Activated CD4-positive, alpha-beta T cell treated with anti-CD3 and anti-CD28 coated beads, Interleukin-2, amount 10 ng/mL, durations not matched to agents 24 days and 14 days (primary cell): ENCODE results near the gene UBE2L3. TPM values are rescaled to one million over a fixed set of nuclear protein-coding genes. Genes with fewer than 3 reads are reported as not detected.

Experiments used
- DNase-seq: peaks from one replicate; pipeline ENCODE4 v3.0.0; 2022
- H3K27ac Mint-ChIP-seq: one replicate; pipeline ENCODE4 v1.8.0; 2022; ENCODE audit warnings: mild to moderate bottlenecking, mixed read lengths
- H3K27me3 Mint-ChIP-seq: one replicate; pipeline ENCODE4 v1.8.0; 2022; ENCODE audit warnings: mixed read lengths
- H3K36me3 Mint-ChIP-seq: one replicate; pipeline ENCODE4 v1.8.0; 2022; ENCODE audit warnings: low read depth, mild to moderate bottlenecking, mixed read lengths
- H3K4me1 Mint-ChIP-seq: one replicate; pipeline ENCODE4 v1.8.0; 2021; ENCODE audit warnings: mixed read lengths
- H3K4me3 Mint-ChIP-seq: one replicate; pipeline ENCODE4 v1.8.0; 2022; ENCODE audit warnings: mild to moderate bottlenecking, moderate library complexity, mixed read lengths
- H3K9me3 Mint-ChIP-seq: one replicate; pipeline ENCODE4 v1.8.0; 2021; ENCODE audit warnings: mixed read lengths
- intact Hi-C: fragments of 100-400 bp; cut with micrococcal nuclease; formaldehyde crosslinking; loops from one replicate; pipeline ENCODE4 v1.15.1; 2023
- total RNA-seq: library from RNA; stranded (reverse); gene quantifications from 2 replicates; pipeline ENCODE4 v1.2.3, GENCODE V29; 2022

Gene UBE2L3
- total RNA-seq, 1 donor from 2014 or later = 63.3 TPM

DNA sequence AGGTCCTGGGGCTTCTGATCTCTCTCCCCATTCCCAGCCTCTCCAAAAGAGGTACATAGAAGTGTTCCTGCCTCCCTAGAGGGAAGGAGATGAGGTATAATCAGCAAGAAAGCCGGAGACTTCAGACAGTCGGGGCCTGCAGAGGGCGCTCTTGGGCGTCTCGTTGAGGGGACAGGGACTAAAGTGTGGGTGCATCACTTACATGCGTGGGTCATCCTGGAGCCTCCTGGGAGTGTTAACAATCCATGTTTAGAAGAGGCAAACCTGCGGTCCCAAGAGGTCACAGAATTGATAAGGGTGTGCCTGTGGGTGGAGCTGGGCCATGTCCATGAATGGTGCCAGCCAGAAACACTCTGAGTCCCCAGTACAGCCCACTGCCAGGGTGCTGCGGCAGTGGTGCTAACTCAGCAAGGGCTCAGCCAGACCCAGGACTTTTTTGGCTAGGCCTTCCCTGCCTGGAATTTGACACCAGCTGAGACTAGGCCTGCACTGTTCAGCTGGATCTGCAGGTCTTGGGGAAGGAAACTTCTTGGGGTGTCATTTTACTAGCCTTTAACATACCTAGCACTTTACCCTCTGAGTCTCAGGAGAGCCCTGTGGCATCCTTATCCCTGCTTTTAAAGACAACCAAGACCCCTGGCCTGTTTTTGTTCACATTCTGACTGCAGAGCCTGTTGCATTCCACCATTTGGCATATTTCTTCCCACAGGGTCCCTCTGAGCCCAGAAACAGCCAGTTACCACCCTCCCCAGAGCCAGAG, 56.8 kb downstream of the UBE2L3 start:
- DNase-seq = peak; percentile 81
- no peaks in the 10 kb centered on the region for H3K9me3 Mint-ChIP-seq
- no peak overlapping the region for H3K4me3 Mint-ChIP-seq
- intact Hi-C loops = no loop called here
- H3K27ac Mint-ChIP-seq = peak overlapping the region; percentile 67
- H3K36me3 Mint-ChIP-seq = peaks cover 46% of the 10 kb centered on the region
- peaks cover 31% of the 10 kb centered on the region for H3K4me1 Mint-ChIP-seq
- no peaks in the 10 kb centered on the region for H3K27me3 Mint-ChIP-seq

DNA sequence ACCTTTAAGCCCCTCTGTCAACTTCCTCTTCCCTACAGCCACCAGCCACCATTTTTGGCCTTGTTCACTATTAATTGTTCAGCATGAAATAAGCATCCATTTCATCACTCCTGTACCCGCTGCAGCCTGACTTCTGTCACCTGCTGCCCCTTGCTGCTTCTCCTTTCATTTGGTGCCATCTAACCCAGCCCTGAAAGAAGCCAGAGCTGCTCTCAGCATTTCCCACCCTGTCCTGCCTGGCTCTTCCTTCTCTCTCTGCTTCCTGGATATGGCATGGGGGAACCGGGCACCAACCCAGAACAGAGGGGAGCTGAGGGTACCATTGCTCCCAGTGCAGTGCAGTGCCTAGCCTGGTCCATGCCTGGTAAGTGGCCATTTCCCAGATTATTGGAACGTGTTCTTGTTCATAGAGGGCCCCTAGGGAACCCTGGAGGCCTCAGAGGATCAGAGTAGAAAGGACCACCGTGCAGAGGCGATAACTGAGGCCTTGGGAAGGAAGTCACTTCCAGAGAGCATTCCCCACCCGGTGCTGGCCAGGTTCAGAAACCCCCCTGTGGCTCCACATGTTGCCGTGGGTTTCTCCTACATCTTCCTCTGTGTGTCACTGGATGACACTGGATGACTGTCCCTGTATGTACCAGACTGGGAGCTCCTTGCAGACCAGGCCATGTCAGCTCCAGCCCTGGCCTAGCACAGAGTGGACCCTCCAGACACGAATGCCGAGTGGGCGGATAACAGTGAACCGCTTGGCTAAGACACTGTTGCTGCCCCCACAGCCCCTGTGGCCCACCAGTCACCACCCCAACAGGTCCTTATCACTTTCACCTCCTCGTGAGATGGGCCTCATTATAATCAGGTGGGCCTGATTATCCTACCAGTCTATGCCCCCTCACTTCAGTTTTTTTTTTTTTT, 57.6 kb downstream of the UBE2L3 start:
- intact Hi-C loops = loop anchor here (5.0 kb wide), 1 partner anchor 38 kb away; no protein-coding TSS in a partner anchor
- DNase-seq = no peak

DNA sequence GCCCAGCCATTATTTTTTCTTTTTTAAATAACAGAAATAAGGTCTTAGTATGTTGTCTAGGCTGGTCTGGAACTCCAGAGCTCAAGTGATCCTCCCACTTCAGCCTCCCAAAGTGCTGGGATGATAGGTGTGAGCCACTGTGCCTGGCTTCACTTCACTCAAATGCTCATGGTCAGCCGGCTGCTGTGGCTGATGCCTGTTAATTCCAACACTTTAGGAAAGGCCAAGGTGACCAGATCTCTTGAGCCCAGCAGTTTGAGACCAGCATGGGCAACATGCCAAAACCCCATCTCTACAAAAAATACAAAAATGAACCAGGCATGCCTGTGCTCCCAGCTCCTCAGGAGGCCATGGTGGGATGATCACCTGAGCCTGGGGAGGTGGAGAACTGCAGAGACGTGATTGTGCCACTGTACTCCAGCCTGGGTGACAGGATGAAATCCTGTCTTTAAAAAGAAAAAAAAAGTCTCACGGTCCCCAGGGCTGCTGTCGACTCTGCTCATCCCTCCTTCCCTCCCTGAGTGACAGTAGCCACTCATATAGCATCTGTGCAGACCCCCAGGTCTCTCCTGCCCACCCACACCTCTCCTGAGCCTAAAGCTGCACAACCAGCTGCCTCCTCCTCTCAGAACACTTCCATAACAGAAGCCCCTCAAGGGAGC, 58.7 kb downstream of the UBE2L3 start:
- Mint-ChIP-seq H3K4me3 (peak overlapping the region; percentile 7), H3K27ac (peak overlapping the region; percentile 58), H3K27me3 (no peaks in the 10 kb centered on the region), H3K36me3 (peaks cover 42% of the 10 kb centered on the region), H3K4me1 (peaks cover 39% of the 10 kb centered on the region), H3K9me3 (no peaks in the 10 kb centered on the region)
- intact Hi-C loops = loop anchor here (5.0 kb wide), 1 partner anchor 39 kb away; no protein-coding TSS in a partner anchor
- DNase-seq = no peak

More for the DNA sequence above, 57.6 kb downstream of the UBE2L3 start:
- Mint-ChIP-seq H3K9me3 (no peaks in the 10 kb centered on the region), H3K4me1 (peaks cover 31% of the 10 kb centered on the region), H3K36me3 (peaks cover 44% of the 10 kb centered on the region), H3K27ac (peak overlapping the region; percentile 67), H3K4me3 (no peak overlapping the region), H3K27me3 (no peaks in the 10 kb centered on the region)

DNA sequence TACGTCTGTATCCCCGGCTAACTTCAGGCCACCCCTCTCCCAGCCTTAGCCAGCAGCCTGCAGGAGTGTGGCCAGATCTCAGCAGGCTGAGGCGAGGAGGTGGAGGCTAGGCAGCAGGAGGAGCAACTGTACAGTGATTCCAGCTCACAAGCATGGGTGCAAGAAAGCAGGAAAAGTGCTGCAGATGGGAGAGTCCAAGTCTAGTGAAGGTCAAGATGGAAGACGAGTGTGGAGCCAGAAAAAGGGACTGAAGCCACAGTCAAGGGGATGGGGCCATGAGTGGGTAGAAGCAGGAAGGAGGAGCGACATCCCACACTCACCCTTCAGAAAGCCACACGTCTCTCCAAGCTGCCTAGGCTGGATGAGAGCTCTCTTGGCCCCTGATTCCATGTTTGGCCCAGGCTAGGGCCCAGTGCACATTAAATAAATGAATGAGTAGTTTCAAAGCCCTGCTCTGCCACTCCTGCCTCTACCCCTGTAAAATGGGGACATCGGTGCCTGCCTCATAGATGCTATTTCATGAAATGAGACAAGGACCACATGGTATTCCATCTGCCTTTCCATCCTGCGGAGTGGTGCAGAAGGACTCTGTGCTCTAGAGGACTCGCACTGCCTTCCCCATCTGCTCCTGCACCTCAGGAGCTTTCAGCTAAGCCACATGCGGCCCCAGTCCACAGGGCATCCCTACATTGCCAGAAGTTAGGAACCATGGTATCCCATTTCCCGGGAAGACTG, 59.4 kb downstream of the UBE2L3 start:
- no peak for DNase-seq
- Mint-ChIP-seq H3K9me3 (no peaks in the 10 kb centered on the region), H3K27ac (peak overlapping the region; percentile 58), H3K4me3 (peak overlapping the region; percentile 90), H3K4me1 (peaks cover 39% of the 10 kb centered on the region), H3K27me3 (no peaks in the 10 kb centered on the region), H3K36me3 (peaks cover 40% of the 10 kb centered on the region)
- intact Hi-C loops = loop anchor here (5.0 kb wide), 1 partner anchor 40 kb away; no protein-coding TSS in a partner anchor

DNA sequence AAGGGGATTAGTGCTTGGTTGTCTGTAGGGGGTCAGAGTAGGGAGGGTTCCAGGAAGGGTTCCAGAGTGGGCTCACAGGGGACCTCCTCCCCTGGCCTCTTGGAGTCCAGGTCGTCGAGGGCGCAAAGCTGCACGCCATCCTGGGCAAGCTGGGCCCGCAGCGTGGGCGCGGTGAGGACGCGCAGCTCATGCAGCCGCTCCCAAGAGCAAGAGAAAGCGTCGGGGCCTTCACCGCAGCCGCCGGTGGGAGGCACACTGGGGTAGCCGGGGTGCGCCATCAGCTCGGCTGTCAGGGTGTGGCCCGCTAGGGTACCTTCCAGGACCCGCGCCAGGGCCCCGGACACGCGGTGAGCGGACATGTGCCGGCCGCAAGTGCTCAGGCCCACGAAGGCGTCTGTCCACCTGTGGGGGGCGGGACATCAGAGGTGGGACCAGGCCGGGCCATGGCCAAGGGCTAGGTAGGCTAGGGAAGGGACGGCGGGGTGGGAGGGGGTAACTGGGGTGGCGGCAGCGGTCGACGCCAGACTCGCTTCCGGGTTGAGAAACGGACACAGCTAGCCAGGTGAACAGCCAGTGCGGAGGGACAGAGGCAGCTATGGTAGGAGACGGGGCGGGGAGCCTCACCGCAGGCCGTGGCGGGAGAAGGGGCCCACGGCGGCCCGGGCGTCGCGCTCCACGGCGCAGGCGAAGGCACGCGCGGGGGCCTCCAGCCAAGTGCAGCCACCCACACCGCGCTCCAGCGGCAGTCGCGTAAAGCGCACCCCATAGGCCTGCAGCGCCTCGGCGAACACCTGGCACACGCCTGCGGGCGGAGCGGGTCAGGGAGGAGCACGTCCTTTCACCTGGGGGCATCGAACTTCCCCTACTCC, 61.1 kb downstream of the UBE2L3 start:
- peak overlapping the region; percentile 94 for H3K27ac Mint-ChIP-seq
- intact Hi-C loops = loop anchor here (5.0 kb wide), 1 partner anchor 41 kb away; no protein-coding TSS in a partner anchor
- no peaks in the 10 kb centered on the region for H3K27me3 Mint-ChIP-seq
- H3K36me3 Mint-ChIP-seq = peaks cover 31% of the 10 kb centered on the region
- H3K9me3 Mint-ChIP-seq = no peaks in the 10 kb centered on the region
- peak overlapping the region; percentile 90 for H3K4me3 Mint-ChIP-seq
- no peak for DNase-seq
- peaks cover 41% of the 10 kb centered on the region for H3K4me1 Mint-ChIP-seq

DNA sequence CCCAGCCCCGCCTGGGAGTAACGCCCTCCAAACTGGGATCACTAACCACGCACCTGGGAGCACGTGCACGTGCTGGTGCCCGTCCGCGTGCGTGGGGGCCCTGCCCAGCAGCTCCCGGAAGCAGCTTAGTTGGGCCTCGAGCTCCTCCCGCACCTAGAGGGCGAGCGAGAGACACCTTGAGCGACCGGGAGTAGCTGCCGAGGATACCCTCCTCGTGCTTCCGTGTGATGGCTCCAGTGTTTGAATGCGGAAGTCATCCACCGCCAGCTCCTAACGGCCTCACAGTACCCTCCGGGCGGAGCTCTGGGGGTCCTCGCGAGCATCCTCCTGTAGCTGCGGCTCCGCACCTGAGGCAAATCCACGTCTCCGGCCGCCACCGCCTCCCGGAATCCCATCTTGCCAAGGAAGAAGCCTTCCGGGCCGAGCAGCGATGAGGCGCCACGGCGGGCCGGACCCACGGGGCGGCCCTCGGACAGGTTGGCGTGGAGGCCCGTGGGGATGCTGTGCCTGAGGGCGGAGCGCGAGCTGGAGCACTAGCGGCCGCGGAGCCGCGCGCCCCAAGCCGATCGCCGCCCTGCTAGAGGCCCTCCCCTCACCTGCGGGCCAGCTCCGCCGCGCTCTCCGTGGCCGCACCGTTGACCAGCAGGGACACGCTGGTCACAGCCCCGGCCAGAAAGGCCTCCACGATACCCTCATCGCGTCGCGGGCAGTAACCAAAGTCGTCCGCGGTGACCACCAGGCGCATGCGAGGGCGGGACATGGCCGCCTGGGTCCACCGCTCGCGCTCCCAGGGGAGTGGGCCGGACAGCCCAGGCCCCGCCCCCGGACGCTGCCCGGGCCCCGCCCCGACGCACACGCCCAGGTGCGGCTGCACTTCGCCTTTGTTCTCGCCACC, 62.0 kb downstream of the UBE2L3 start, which contains the start of gene YDJC:
Gene YDJC (minus strand): TSS at position 768 of the 895 bp plus-strand sequence. CDS start 8 bp downstream, at position 760.
- intact Hi-C loops = loop anchor here (1.0 to 5.0 kb wide), 2 partner anchors 13 to 42 kb away; partner anchors contain the start of gene SDF2L1
- peaks cover 28% of the 10 kb centered on the region for H3K36me3 Mint-ChIP-seq
- peak within 1 kb of the TSS; percentile 94 for H3K27ac Mint-ChIP-seq

DNA sequence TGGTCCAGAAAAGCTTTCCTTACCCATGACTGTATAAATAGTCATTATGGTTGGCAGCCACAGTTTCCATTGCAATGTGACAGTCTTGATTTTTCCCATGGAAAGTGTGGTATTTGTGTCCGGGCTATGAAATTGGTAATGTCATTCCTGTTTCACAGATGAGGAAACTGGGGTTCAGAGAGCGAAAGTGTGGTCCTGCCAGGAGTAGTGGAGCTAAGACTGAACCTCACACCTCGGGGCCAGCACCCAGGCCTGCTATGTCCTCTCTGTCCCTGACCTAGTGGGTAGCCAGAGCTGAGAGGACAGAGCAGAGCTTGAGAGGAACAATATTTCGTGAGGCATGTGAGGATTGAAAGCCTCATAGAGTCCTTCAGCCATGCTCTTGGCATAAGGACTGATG, 63.5 kb downstream of the UBE2L3 start:
- no peak for DNase-seq
- Mint-ChIP-seq H3K27ac (peak overlapping the region; percentile 24), H3K4me3 (peak overlapping the region; percentile 47), H3K9me3 (no peaks in the 10 kb centered on the region), H3K4me1 (peaks cover 32% of the 10 kb centered on the region), H3K36me3 (peaks cover 24% of the 10 kb centered on the region), H3K27me3 (no peaks in the 10 kb centered on the region)
- intact Hi-C loops = no loop called here

More for the DNA sequence above, 62.0 kb downstream of the UBE2L3 start, which contains the start of gene YDJC:
- H3K4me1 Mint-ChIP-seq = peaks cover 39% of the 10 kb centered on the region
- no peaks in the 10 kb centered on the region for H3K9me3 Mint-ChIP-seq
- DNase-seq = peak; percentile 99
- H3K27me3 Mint-ChIP-seq = no peaks in the 10 kb centered on the region
- peak within 1 kb of the TSS; percentile 90 for H3K4me3 Mint-ChIP-seq

DNA sequence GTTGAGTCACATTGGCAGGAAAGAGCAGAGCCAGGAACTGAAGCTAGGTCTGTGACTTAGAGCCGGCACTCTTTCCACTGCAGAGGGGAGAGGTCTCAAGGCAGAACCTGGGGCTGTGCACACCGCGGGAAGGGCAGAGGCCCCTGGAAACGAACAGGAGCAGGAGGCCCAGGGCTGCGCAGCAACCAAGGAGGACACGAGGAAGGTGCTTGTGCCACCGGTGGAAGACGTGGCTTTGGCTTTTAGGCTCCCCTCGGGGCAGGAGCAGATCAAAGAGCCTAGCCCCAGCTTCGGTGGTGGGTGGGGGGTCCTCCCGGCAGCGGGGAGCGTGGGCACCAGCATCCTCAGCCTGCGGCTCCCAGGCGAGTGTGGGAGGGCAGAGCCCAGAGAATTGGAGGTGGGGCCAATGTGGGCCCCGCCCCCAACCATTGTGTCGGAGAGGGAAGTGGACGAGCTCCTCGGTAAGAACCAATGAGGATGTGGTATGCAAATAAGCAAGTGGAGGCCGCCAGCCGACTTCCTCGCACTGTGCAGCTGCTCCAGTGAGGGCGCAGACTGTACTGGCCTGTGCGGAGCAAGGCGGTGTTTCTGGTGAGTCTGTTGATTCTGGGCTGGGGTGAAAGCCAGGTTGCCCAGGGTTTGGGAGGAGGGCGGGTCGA, 64.9 kb downstream of the UBE2L3 start, which contains the start of gene CCDC116:
Gene CCDC116 (plus strand): TSS at position 524 of the 659 bp plus-strand sequence. CDS start 422 bp downstream, outside the sequence.
- Mint-ChIP-seq H3K4me1 (peaks cover 25% of the 10 kb centered on the region), H3K4me3 (no peak within 1 kb of the TSS), H3K9me3 (no peaks in the 10 kb centered on the region), H3K36me3 (peaks cover 15% of the 10 kb centered on the region), H3K27ac (no peak within 1 kb of the TSS), H3K27me3 (no peaks in the 10 kb centered on the region)
- DNase-seq = peak; percentile 90
- intact Hi-C loops = no loop called here

DNA sequence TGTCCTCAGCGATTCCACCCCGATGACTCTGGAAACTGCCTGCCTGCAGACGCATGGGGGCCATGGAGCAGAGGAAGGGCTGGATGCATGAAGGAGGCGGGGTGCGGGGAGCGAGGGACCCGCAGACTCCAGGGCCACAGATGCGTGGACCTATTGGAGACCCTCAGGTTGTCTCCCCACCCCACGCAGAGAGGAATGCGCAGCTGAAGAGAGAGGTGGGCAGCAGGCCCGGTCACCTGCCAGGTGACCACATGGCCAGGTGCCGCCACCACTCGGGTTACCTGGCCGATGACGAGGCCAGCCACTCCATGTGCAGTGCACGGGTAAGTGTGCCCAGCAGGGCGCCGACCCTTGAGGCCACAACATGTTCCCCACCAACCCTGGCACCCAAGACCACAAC, 65.4 kb downstream of the UBE2L3 start:
- intact Hi-C loops = no loop called here
- H3K27ac Mint-ChIP-seq = no peak overlapping the region

DNA sequence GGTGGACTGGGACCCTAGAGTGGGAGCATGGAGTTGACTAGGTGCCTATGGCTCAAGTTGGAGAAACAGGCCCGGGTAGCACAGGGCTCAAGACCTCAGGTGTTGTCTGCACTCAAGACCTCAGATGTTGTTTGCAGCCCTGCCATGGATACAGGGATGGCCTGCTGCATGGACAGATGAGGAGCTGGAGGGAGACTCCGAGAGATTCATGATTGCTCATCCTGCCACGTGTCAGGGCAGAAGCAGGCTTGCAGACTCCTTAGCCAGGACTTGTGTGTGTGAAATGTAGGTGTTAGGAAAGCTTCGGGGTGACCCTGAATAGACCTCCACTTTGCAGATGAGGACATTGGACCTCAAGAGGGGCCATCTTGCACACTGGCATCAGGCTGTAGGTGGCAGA, 66.0 kb downstream of the UBE2L3 start:
- intact Hi-C loops = no loop called here
- Mint-ChIP-seq H3K36me3 (peaks cover 5% of the 10 kb centered on the region), H3K4me1 (peaks cover 16% of the 10 kb centered on the region)

More for the DNA sequence above, 65.4 kb downstream of the UBE2L3 start:
- H3K4me3 Mint-ChIP-seq = no peak overlapping the region
- H3K9me3 Mint-ChIP-seq = no peaks in the 10 kb centered on the region
- DNase-seq = no peak
- H3K4me1 Mint-ChIP-seq = peaks cover 21% of the 10 kb centered on the region
- H3K36me3 Mint-ChIP-seq = peaks cover 11% of the 10 kb centered on the region
- H3K27me3 Mint-ChIP-seq = no peaks in the 10 kb centered on the region

DNA sequence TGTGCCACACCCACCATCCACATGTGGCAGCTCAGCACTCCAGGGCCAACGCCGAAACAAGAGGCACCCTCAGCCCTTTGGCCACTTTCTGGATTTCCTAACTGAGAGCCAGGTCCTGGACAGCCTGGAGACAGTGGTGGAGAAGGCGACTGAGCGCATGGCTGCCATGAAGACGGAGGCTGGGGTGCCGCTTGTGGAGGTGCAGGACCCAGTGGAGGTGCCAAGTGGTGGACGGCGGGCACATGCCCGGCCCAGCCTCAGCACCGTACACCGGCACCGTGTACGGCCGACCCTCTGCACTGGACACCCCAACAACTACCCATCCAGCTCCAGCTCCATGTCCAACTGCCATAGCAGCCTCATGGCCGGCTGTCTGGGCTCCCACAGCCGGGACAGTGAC, 66.6 kb downstream of the UBE2L3 start:
- no peaks in the 10 kb centered on the region for H3K27me3 Mint-ChIP-seq
- intact Hi-C loops = no loop called here
- H3K9me3 Mint-ChIP-seq = no peaks in the 10 kb centered on the region
- H3K4me1 Mint-ChIP-seq = peaks cover 16% of the 10 kb centered on the region
- peaks cover 3% of the 10 kb centered on the region for H3K36me3 Mint-ChIP-seq
- no peak overlapping the region for H3K4me3 Mint-ChIP-seq
- DNase-seq = no peak
- H3K27ac Mint-ChIP-seq = no peak overlapping the region

More for the DNA sequence above, 66.0 kb downstream of the UBE2L3 start:
- H3K9me3 Mint-ChIP-seq = no peaks in the 10 kb centered on the region
- no peak overlapping the region for H3K27ac Mint-ChIP-seq
- no peak for DNase-seq
- H3K27me3 Mint-ChIP-seq = no peaks in the 10 kb centered on the region
- H3K4me3 Mint-ChIP-seq = no peak overlapping the region
